GM23248 (cell line): ENCODE data around the gene CPB1.

Experiments
- EZH2 ChIP-seq: fragments of 200-600 bp; sonication (generic); IDR thresholded peaks from 2 replicates; pipeline ENCODE4 v1.6.1; 2018; ENCODE audit warnings: antibody characterized with exemption, mild to moderate bottlenecking; ENCODE audit not compliant: insufficient read depth, poor library complexity, severe bottlenecking
- EZH2phosphoT487 ChIP-seq: fragments of 200-600 bp; sonication (generic); IDR thresholded peaks from 2 replicates; pipeline ENCODE4 v1.6.1; 2018; ENCODE audit warnings: antibody characterized with exemption, moderate library complexity, mild to moderate bottlenecking, low read depth; ENCODE audit not compliant: insufficient read depth

DNA sequence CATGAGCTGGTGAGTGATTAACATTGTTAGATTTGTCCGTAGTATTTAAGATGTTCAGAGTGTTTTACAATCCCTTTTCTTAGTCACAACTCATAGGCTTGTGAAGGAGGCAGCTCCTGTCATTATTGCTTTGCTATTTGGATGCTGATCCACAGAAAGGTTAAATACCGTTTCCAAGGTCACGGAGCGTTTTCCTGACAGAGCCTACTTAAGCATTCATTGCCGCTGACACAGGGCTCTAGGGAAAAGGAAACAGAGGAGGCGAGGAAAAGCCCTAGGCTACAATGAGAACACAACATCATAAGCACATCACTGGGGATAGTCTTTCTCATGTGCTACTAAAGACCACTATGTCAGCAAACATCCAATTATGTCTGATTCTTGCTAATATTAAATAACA lies 38.5 kb upstream of the CPB1 start:
- TF ChIP-seq EZH2phosphoT487: no peak
- no peak for TF ChIP-seq EZH2
